K562 (cell line): ENCODE measurements around the gene CACNA2D2. TPM values are rescaled to one million over a fixed set of nuclear protein-coding genes. Genes with fewer than 3 reads are reported as not detected.

Experiments
- ATAC-seq: fragments of 200-7000 bp; cut with Tn5 transposase; 3 replicates; pipeline ENCODE4 v1.9.1; 2020; ENCODE audit warnings: moderate library complexity
- BruUV-seq: library from RNA; stranded (reverse); fragments of 400-500 nt; replicated peaks from 2 replicates; lab custom pipeline; 2021; lab: Mats Ljungman, UMichigan
- CTCF ChIA-PET: fragments of 300-600 bp; formaldehyde crosslinking; extraction: SDS; loops from one replicate; lab custom pipeline; 2021; ENCODE audit warnings: low intra/inter-chr PET ratio; lab: Yijun Ruan, JAX
- POLR2A ChIA-PET: fragments of 300-600, 350-650 bp; sonication (Branson Sonifier 250); formaldehyde crosslinking; extraction: SDS; loops from one replicate; lab custom pipeline; 2021; ENCODE audit warnings: antibody characterized with exemption, inconsistent platforms; lab: Yijun Ruan, JAX
- DNase-seq, 4 experiments: peaks; one replicate each; pipeline versions ENCODE4 v3.0.0 to v3.0.0-alpha.2; 2011 to 2018; ENCODE audit warnings: low spot score in 3 of 4, mixed read lengths in 3 of 4; ENCODE audit errors: extremely low read depth in 1 of 4
- FAIRE-seq: peaks from 2 replicates; lab custom pipeline; 2011; peaks lifted over from hg19 to GRCh38; lab: Jason Lieb, UNC
- H2AFZ ChIP-seq: 2 replicates; pipeline ENCODE4 v1.6.0; 2011; ENCODE audit warnings: low read depth, low read length, control low read depth, inconsistent platforms
- H3K27ac ChIP-seq: fragments of 200-600 bp; 3 replicates; pipeline ENCODE4 v1.8.0; 2011; ENCODE audit warnings: low read depth, mild to moderate bottlenecking, control low read depth, inconsistent platforms, low read length, moderate library complexity, mixed read lengths; ENCODE audit errors: extremely low read depth
- H3K27me3 ChIP-seq, 2 experiments: fragments of 300-600 bp in 1 of 2; 2 replicates in 1 of 2; 3 replicates in 1 of 2; pipeline versions ENCODE4 v1.6.0 to v1.8.0; 2011; ENCODE audit warnings: inconsistent platforms in 2 of 2, low read length in 2 of 2, mild to moderate bottlenecking in 1 of 2, mixed read lengths in 1 of 2, moderate library complexity in 1 of 2; ENCODE audit not compliant: control insufficient read depth in 2 of 2, insufficient read depth in 2 of 2
- H3K36me3 ChIP-seq: fragments of 300-600 bp; 3 replicates; pipeline ENCODE4 v1.8.0; 2011; ENCODE audit warnings: mild to moderate bottlenecking, low read length, inconsistent platforms; ENCODE audit not compliant: control insufficient read depth, insufficient read depth
- H3K4me1 ChIP-seq, 2 experiments: fragments of 200-600 bp in 1 of 2; replicated peaks in 1 of 2; 2 replicates in 1 of 2; 3 replicates in 1 of 2; pipeline versions ENCODE4 v1.5.1 to v1.8.0; 2011; ENCODE audit warnings: inconsistent platforms in 2 of 2, low read length in 2 of 2, mild to moderate bottlenecking in 1 of 2, mixed read lengths in 1 of 2, moderate library complexity in 1 of 2; ENCODE audit not compliant: control insufficient read depth in 2 of 2, insufficient read depth in 2 of 2
- H3K4me2 ChIP-seq: 2 replicates; pipeline ENCODE4 v1.6.1; 2011; ENCODE audit warnings: low read length, control low read depth, inconsistent platforms, mixed read lengths; ENCODE audit not compliant: insufficient read depth
- H3K4me3 ChIP-seq: fragments of 200-600 bp; sonication (generic), shearing (Covaris generic); 2 replicates; pipeline ENCODE4 v1.5.1; 2016; ENCODE audit warnings: control low read depth, inconsistent platforms
- H3K79me2 ChIP-seq: fragments of 200-600 bp; 3 replicates; pipeline ENCODE4 v1.8.0; 2011; ENCODE audit warnings: low read length, inconsistent platforms; ENCODE audit not compliant: control insufficient read depth, insufficient read depth
- H3K9ac ChIP-seq, 2 experiments: 2 replicates each; pipeline versions ENCODE4 v1.6.0 to v1.6.1; 2011; ENCODE audit warnings: low read depth in 2 of 2, low read length in 2 of 2, control low read depth in 1 of 2, inconsistent platforms in 1 of 2, mild to moderate bottlenecking in 1 of 2, mixed read lengths in 1 of 2; ENCODE audit not compliant: insufficient read depth in 1 of 2
- H3K9me1 ChIP-seq: one replicate; pipeline ENCODE4 v1.6.0; 2011; ENCODE audit warnings: inconsistent platforms, mild to moderate bottlenecking, low read length, moderate library complexity; ENCODE audit not compliant: control insufficient read depth, insufficient read depth
- H3K9me3 ChIP-seq: replicated peaks from 2 replicates; pipeline ENCODE4 v1.5.1; 2011; ENCODE audit warnings: low read depth, low read length, inconsistent platforms; ENCODE audit not compliant: control insufficient read depth, insufficient read depth
- H4K20me1 ChIP-seq: replicated peaks from 2 replicates; pipeline ENCODE4 v1.6.1; 2011; ENCODE audit warnings: low read length, inconsistent platforms, mixed read lengths; ENCODE audit not compliant: control insufficient read depth, insufficient read depth
- CREB1 ChIP-seq, 2 experiments: sonication (generic) in 1 of 2; formaldehyde crosslinking in 1 of 2; IDR thresholded peaks; 2 replicates each; pipeline versions ENCODE4 v1.6.1 to v1.8.0; 2012 to 2022; ENCODE audit warnings: inconsistent platforms in 1 of 2, mild to moderate bottlenecking in 1 of 2, missing genetic modification reagents in 1 of 2, moderate library complexity in 1 of 2
- EGR1 ChIP-seq: fragments of 450-650 bp; conservative IDR thresholded peaks from 2 replicates; pipeline ENCODE4 v1.6.1; 2017; ENCODE audit warnings: mild to moderate bottlenecking
- PHB ChIP-seq: fragments of 250-450 bp; sonication (Bioruptor Pico); IDR thresholded peaks from 2 replicates; pipeline ENCODE4 v1.5.0; 2021
- POLR2AphosphoS2 ChIP-seq: IDR thresholded peaks from 2 replicates; pipeline ENCODE4 v1.6.1; 2012; ENCODE audit warnings: low read length, improper control_type of control experiment
- RBM14 ChIP-seq: fragments of 200-400 bp; formaldehyde crosslinking; IDR thresholded peaks from 2 replicates; pipeline ENCODE4 v1.6.1; 2018; ENCODE audit warnings: low read depth, mild to moderate bottlenecking, low read length, moderate library complexity, borderline replicate concordance; ENCODE audit not compliant: insufficient read depth
- ZNF12 ChIP-seq: sonication (generic); formaldehyde crosslinking; IDR thresholded peaks from 2 replicates; pipeline ENCODE4 v1.4.0; 2020; ENCODE audit warnings: mild to moderate bottlenecking, missing genetic modification reagents
- ZNF3 ChIP-seq: fragments of 250-450 bp; sonication (Bioruptor Pico); IDR thresholded peaks from 2 replicates; pipeline ENCODE4 v1.5.0; 2021; ENCODE audit warnings: mild to moderate bottlenecking, moderate library complexity
- ZNF699 ChIP-seq: fragments of 250-450 bp; sonication (Bioruptor Pico); IDR thresholded peaks from 2 replicates; pipeline ENCODE4 v1.8.0; 2021; ENCODE audit warnings: mild to moderate bottlenecking, moderate library complexity; ENCODE audit not compliant: insufficient replicate concordance
- WGBS: fragments of 100-300 bp; shearing (Covaris generic); methylation state at CpG from one replicate; pipeline ENCODE4 v1.1.6; 2016; ENCODE audit warnings: low coverage, mixed read lengths; ENCODE audit not compliant: insufficient coverage; ENCODE audit errors: missing lambda C conversion rate; 5-methylcytosine and 5-hydroxymethylcytosine counted together
- in situ Hi-C: fragments of 300-500 bp; cut with MboI; formaldehyde crosslinking; loops from 4 replicates; pipeline ENCODE4 v1.15.0; 2018; ENCODE audit warnings: inconsistent platforms, mixed read lengths
- intact Hi-C: fragments of 100-400 bp; cut with micrococcal nuclease; formaldehyde crosslinking; loops from 2 replicates; pipeline ENCODE4 v1.14.2; 2022
- polyA plus RNA-seq, 8 experiments: library from polyadenylated mRNA; depleted of rRNA in 4 of 8; stranded (reverse) in 5 of 8; unstranded in 3 of 8; fragments of >200 nt; fragmentation: Nextera tagmentation in 2 of 8; fragmentation: Illumina TruSeq in 1 of 8; extraction: Ambion mirVana in 2 of 8; extraction: Trizol in 1 of 8; gene quantifications; 2 replicates each; pipeline versions ENCODE4 v1.2.1 to v1.2.3, GENCODE V29; 2011 to 2014; ENCODE audit warnings: inconsistent platforms in 1 of 8, missing spikeins in 1 of 8
- total RNA-seq, 7 experiments: library from RNA; depleted of rRNA in 6 of 7; stranded (reverse); fragments of >200 nt in 6 of 7; fragmentation: Illumina TruSeq in 2 of 7; extraction: Trizol in 2 of 7; gene quantifications; 2 replicates each; pipeline versions ENCODE4 v1.2.1 to v1.2.3, GENCODE V29; 2011 to 2021; ENCODE audit warnings: low replicate concordance in 1 of 7
- TF ChIP-seq, protein P1 (sequence below): sonication (generic); formaldehyde crosslinking; IDR thresholded peaks from 2 replicates; pipeline ENCODE4 v1.8.1; 2023; ENCODE audit warnings: mild to moderate bottlenecking, missing genetic modification reagents

CACNA2D2 gene
- total and polyA plus RNA-seq, 9 of the 15 experiments (the other 6 are each of a cell fraction or from before 2014, with no cell fraction given), result 0.11 to 0.58 (median 0.36) TPM; not detected in 2

- no peak for FAIRE-seq
- in situ Hi-C loops, result no loop called here
- no peaks in the 10 kb centered on the region; the same call in 1 of the 2 replicates for H4K20me1 ChIP-seq
Observed at GRCh38 chr3:50464569-50464968, 38.9 kb downstream of the CACNA2D2 start.

More at GRCh38 chr3:50464569-50464968, 38.9 kb downstream of the CACNA2D2 start:
- ChIA-PET CTCF (no interaction called here), POLR2A (interaction anchor here (0.6 kb wide), 1 partner anchor 17 kb away, joined by 3 read pairs; no protein-coding TSS in a partner anchor)
- Histone ChIP-seq H3K4me1 (no peaks in the 10 kb centered on the region; a peak in 1 of 5 replicates), H3K36me3 (no peaks in the 10 kb centered on the region), H2AFZ (no peak overlapping the region), H3K4me3 (no peak overlapping the region), H3K4me2 (no peak overlapping the region), H3K27ac (no peak overlapping the region), H3K79me2 (no peaks in the 10 kb centered on the region), H3K27me3 (peaks cover 7 to 50% of the 10 kb centered on the region in 2 experiments; a peak in 2 of 5 replicates), H3K9me1 (no peaks in the 10 kb centered on the region), H3K9ac (no peak overlapping the region), H3K9me3 (no peaks in the 10 kb centered on the region)
- no peak for ATAC-seq
- intact Hi-C loops, result no loop called here
- WGBS, result 0% methylated on average over 5 of the region's 6 CpGs
- TF ChIP-seq CREB1 (IDR thresholded peaks at IDR 0.05) (no peak), CREB1 (CRISPR knock-in tag; IDR thresholded peaks at IDR 0.05) (no peak), ZNF3 (no peak), EGR1 (no peak), ZNF699 (CRISPR knock-in tag) (no peak), ZNF12 (CRISPR knock-in tag) (no peak), POLR2AphosphoS2 (no peak), PHB (CRISPR knock-in tag) (no peak), RBM14 (no peak)
- TF ChIP-seq, protein P1, sequence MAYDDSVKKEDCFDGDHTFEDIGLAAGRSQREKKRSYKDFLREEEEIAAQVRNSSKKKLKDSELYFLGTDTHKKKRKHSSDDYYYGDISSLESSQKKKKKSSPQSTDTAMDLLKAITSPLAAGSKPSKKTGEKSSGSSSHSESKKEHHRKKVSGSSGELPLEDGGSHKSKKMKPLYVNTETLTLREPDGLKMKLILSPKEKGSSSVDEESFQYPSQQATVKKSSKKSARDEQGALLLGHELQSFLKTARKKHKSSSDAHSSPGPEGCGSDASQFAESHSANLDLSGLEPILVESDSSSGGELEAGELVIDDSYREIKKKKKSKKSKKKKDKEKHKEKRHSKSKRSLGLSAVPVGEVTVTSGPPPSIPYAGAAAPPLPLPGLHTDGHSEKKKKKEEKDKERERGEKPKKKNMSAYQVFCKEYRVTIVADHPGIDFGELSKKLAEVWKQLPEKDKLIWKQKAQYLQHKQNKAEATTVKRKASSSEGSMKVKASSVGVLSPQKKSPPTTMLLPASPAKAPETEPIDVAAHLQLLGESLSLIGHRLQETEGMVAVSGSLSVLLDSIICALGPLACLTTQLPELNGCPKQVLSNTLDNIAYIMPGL, result no peak
- no peak for DNase-seq
- BruUV-seq, result no TSS peak
